AG10803 (cell line): ENCODE data around the gene HDAC1.

Experiments
- DNase-seq: peaks from one replicate; pipeline ENCODE4 v3.0.0; 2010; ENCODE audit warnings: low read depth
- H3K4me3 ChIP-seq: 2 replicates; pipeline ENCODE4 v1.5.1; 2011; ENCODE audit warnings: mild to moderate bottlenecking, low read length, control low read depth
- TF ChIP-seq, protein P1 (sequence below): conservative IDR thresholded peaks from 2 replicates; pipeline ENCODE4 v1.5.1; 2011; ENCODE audit warnings: mild to moderate bottlenecking, low read length, control low read depth, inconsistent platforms

The HDAC1 gene

GRCh38 chr1:32303358-32303757, 11.5 kb downstream of the HDAC1 start:
- TF ChIP-seq, protein P1, sequence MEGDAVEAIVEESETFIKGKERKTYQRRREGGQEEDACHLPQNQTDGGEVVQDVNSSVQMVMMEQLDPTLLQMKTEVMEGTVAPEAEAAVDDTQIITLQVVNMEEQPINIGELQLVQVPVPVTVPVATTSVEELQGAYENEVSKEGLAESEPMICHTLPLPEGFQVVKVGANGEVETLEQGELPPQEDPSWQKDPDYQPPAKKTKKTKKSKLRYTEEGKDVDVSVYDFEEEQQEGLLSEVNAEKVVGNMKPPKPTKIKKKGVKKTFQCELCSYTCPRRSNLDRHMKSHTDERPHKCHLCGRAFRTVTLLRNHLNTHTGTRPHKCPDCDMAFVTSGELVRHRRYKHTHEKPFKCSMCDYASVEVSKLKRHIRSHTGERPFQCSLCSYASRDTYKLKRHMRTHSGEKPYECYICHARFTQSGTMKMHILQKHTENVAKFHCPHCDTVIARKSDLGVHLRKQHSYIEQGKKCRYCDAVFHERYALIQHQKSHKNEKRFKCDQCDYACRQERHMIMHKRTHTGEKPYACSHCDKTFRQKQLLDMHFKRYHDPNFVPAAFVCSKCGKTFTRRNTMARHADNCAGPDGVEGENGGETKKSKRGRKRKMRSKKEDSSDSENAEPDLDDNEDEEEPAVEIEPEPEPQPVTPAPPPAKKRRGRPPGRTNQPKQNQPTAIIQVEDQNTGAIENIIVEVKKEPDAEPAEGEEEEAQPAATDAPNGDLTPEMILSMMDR = no peak
- DNase-seq = no peak
- no peak overlapping the region for H3K4me3 ChIP-seq

DNA sequence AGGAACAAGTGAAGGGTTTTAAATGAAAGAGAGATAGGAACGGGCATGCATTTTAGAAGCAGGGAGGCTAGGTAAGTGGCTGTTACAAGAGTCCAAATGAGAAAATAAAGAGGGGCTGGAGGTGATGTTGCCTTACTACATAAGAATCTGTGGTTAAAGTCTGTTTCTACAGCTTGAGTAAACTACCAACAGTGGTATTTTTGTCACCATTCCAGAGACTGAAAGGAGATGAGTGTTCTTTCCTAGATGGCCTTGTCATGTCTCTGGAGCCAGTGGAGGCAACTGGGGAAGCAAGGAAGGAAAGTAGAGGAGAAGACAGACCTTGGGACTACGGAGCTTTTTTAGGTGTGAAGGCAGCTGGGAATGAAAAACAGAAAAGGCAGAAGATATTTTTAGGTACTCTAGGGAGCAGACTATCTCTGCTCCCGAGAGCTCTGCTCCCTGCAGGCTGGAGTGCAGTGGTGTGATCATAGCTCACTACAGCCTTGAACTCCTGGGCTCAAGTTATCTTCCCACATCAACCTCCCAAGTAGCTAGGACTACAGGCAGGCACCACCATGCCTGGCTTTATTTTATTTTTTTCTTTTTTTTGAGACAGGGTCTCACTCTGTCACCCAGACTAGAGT, 12.2 kb downstream of the HDAC1 start:
- H3K4me3 ChIP-seq = no peak overlapping the region
- TF ChIP-seq, protein P1 = no peak
- peak; percentile 53 for DNase-seq

- no peak for DNase-seq
These were observed 13.4 kb downstream of the HDAC1 start for GRCh38 chr1:32305310-32305709.

DNA sequence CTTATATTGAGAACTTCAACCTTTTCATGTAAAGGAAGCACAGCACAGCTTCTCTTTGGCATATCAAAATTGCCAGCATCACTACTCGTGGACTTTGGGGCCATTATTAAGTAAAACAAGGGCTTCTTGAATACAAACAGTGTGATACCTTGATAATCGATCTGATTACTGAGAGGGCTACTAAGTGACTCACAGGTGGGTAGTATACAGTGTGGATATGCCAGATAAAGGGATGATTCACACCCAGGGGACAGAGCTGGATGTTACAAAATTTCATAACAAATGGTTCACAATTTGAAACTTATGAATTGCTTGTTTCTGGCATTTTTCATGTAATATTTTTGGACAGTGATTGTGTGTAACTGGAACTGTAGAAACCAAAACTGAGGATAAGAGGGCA, 15.4 kb downstream of the HDAC1 start:
- no peak overlapping the region for H3K4me3 ChIP-seq
- peak; percentile 37 for DNase-seq
- TF ChIP-seq, protein P1 = no peak

More at GRCh38 chr1:32305310-32305709, 13.4 kb downstream of the HDAC1 start:
- no peak overlapping the region for H3K4me3 ChIP-seq
- TF ChIP-seq, protein P1 = no peak

GRCh38 chr1:32309960-32310359, 18.1 kb downstream of the HDAC1 start:
- H3K4me3 ChIP-seq = no peak overlapping the region
- no peak for DNase-seq
- TF ChIP-seq, protein P1 = no peak

GRCh38 chr1:32311709-32312393, 20.0 kb downstream of the HDAC1 start:
- TF ChIP-seq, protein P1 = no peak
- H3K4me3 ChIP-seq = no peak overlapping the region
- DNase-seq = no peak

DNA sequence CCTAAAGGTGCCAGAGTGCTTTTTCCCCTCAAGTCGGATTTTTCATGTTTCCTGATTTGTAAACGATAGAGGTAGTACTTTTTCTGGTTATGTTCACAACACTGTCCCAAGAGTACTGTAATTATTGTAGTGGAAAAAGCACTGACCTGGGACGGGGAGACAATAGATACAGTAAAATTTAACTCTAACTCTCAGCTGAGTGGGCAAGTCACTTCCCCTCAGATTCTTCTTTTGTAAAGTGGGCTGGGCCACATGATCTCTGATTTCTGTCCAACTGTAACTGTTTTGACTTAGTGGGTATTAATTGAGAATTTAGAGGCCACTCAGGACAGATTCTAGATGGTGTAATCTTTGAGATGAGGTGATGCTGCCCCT, 25.0 kb downstream of the HDAC1 start:
- H3K4me3 ChIP-seq = no peak overlapping the region
- TF ChIP-seq, protein P1 = no peak
- DNase-seq = no peak
